SK-N-SH (cell line): ENCODE measurements around the gene POLE3. TPM values are rescaled to one million over a fixed set of nuclear protein-coding genes. Genes with fewer than 3 reads are reported as not detected.

Experiments used
- CTCF ChIA-PET: fragments of 300-600, 350-600 bp; formaldehyde crosslinking; extraction: SDS; loops from one replicate; lab custom pipeline; 2021; lab: Yijun Ruan, JAX
- POLR2A ChIA-PET: fragments of 350-600 bp; sonication (Branson Sonifier 250); formaldehyde crosslinking; extraction: SDS; loops from one replicate; lab custom pipeline; 2020; ENCODE audit warnings: antibody characterized with exemption, inconsistent platforms; lab: Yijun Ruan, JAX
- DNase-seq: peaks from one replicate; pipeline ENCODE4 v3.0.0; 2012
- H2AFZ ChIP-seq: fragments of 200-600 bp; sonication (generic); 2 replicates; pipeline ENCODE4 v1.8.1; 2016; ENCODE audit warnings: antibody characterized with exemption, mild to moderate bottlenecking, low read depth
- H3F3A ChIP-seq: fragments of 200-600 bp; sonication (generic); replicated peaks from 2 replicates; pipeline ENCODE3; 2016; ENCODE audit warnings: antibody characterized with exemption, mild to moderate bottlenecking; ENCODE audit not compliant: insufficient read depth
- H3K27ac ChIP-seq, 2 experiments: fragments of 200-500 bp in 1 of 2; fragments of 200-600 bp in 1 of 2; sonication (Bioruptor generic) in 1 of 2; sonication (generic), shearing (Covaris generic) in 1 of 2; 2 replicates each; pipeline versions ENCODE4 v1.5.1 to v1.6.1; 2014 to 2016; ENCODE audit warnings: low read depth in 2 of 2, inconsistent platforms in 1 of 2, low read length in 1 of 2, mild to moderate bottlenecking in 1 of 2, mixed read lengths in 1 of 2
- H3K27me3 ChIP-seq: fragments of 200-600 bp; sonication (generic), shearing (Covaris generic); 2 replicates; pipeline ENCODE4 v1.6.1; 2016; ENCODE audit warnings: mixed run types; ENCODE audit not compliant: insufficient read depth
- H3K36me3 ChIP-seq, 2 experiments: fragments of 200-500 bp in 1 of 2; fragments of 200-600 bp in 1 of 2; sonication (Bioruptor generic) in 1 of 2; sonication (generic) in 1 of 2; replicated peaks in 1 of 2; 2 replicates each; pipeline versions ENCODE3 to v1.5.1; 2014 to 2016; ENCODE audit warnings: low read length in 1 of 2, mild to moderate bottlenecking in 1 of 2; ENCODE audit not compliant: insufficient read depth in 2 of 2, control insufficient read depth in 1 of 2
- H3K4me1 ChIP-seq, 2 experiments: fragments of 200-500 bp in 1 of 2; fragments of 200-600 bp in 1 of 2; sonication (Bioruptor generic) in 1 of 2; sonication (generic), shearing (Covaris generic) in 1 of 2; 2 replicates each; pipeline versions ENCODE4 v1.5.1 to v1.6.1; 2014 to 2016; ENCODE audit warnings: low read depth in 1 of 2, low read length in 1 of 2, mixed run types in 1 of 2; ENCODE audit not compliant: insufficient read depth in 2 of 2, control insufficient read depth in 1 of 2
- H3K4me2 ChIP-seq: fragments of 200-600 bp; sonication (generic), shearing (Covaris generic); 2 replicates; pipeline ENCODE4 v1.6.1; 2017; ENCODE audit warnings: mixed run types
- H3K4me3 ChIP-seq, 2 experiments: fragments of 200-500 bp in 1 of 2; fragments of 200-600 bp in 1 of 2; sonication (Bioruptor generic) in 1 of 2; sonication (generic), shearing (Covaris generic) in 1 of 2; 2 replicates each; pipeline versions ENCODE4 v1.5.1 to v1.8.1; 2014 to 2016; ENCODE audit warnings: low read depth in 2 of 2, inconsistent platforms in 1 of 2, low read length in 1 of 2, mild to moderate bottlenecking in 1 of 2, mixed read lengths in 1 of 2, moderate library complexity in 1 of 2
- H3K79me2 ChIP-seq: fragments of 200-600 bp; sonication (generic); 2 replicates; pipeline ENCODE4 v1.8.1; 2017; ENCODE audit warnings: mild to moderate bottlenecking; ENCODE audit not compliant: insufficient read depth
- H3K9ac ChIP-seq: fragments of 200-600 bp; sonication (generic); 2 replicates; pipeline ENCODE4 v1.6.1; 2017; ENCODE audit warnings: mixed run types
- H3K9me2 ChIP-seq: fragments of 200-600 bp; sonication (generic); 2 replicates; pipeline ENCODE4 v1.6.1; 2017; ENCODE audit warnings: mixed run types
- H3K9me3 ChIP-seq: fragments of 200-600 bp; sonication (generic); 2 replicates; pipeline ENCODE4 v1.6.1; 2017; ENCODE audit warnings: mixed run types, mild to moderate bottlenecking, moderate library complexity
- H4K20me1 ChIP-seq: fragments of 200-600 bp; sonication (generic); 2 replicates; pipeline ENCODE4 v1.6.1; 2017; ENCODE audit warnings: mild to moderate bottlenecking, mixed run types; ENCODE audit not compliant: insufficient read depth
- ELF1 ChIP-seq: IDR thresholded peaks from 2 replicates; pipeline ENCODE4 v1.4.0; 2012
- EP300 ChIP-seq, 2 experiments: IDR thresholded peaks; 2 replicates each; pipeline versions ENCODE4 v1.4.0 to v1.6.1; 2012; ENCODE audit warnings: borderline replicate concordance in 1 of 2, low read depth in 1 of 2, low read length in 1 of 2
- FOXM1 ChIP-seq: IDR thresholded peaks from 2 replicates; pipeline ENCODE4 v1.4.0; 2012; ENCODE audit warnings: low read depth, mild to moderate bottlenecking
- GABPA ChIP-seq: IDR thresholded peaks from 2 replicates; pipeline ENCODE4 v1.4.0; 2012; ENCODE audit warnings: low read depth, mild to moderate bottlenecking
- NRF1 ChIP-seq: IDR thresholded peaks from 2 replicates; pipeline ENCODE4 v1.6.1; 2012; ENCODE audit warnings: low read depth, mild to moderate bottlenecking, low read length
- POLR2AphosphoS5 ChIP-seq: IDR thresholded peaks from 2 replicates; pipeline ENCODE4 v1.6.1; 2012; ENCODE audit warnings: low read depth, low read length
- RCOR1 ChIP-seq: fragments of 150-350 bp; IDR thresholded peaks from 2 replicates; pipeline ENCODE4 v1.6.1; 2017; ENCODE audit warnings: antibody characterized with exemption, low read length
- RXRA ChIP-seq: IDR thresholded peaks from 2 replicates; pipeline ENCODE4 v1.4.0; 2012; ENCODE audit warnings: low read depth, mild to moderate bottlenecking, borderline replicate concordance
- TAF1 ChIP-seq: IDR thresholded peaks from 2 replicates; pipeline ENCODE4 v1.6.1; 2012; ENCODE audit warnings: low read depth, mild to moderate bottlenecking, low read length, moderate library complexity, borderline replicate concordance
- YY1 ChIP-seq: IDR thresholded peaks from 2 replicates; pipeline ENCODE4 v1.4.0; 2012; ENCODE audit warnings: low read depth, mild to moderate bottlenecking
- WGBS: methylation state at CpG from one replicate; pipeline ENCODE4 v1.1.6; 2017; ENCODE audit warnings: low lambda C conversion rate; 5-methylcytosine and 5-hydroxymethylcytosine counted together
- polyA plus RNA-seq, 3 experiments: library from polyadenylated mRNA; depleted of rRNA; stranded (reverse); fragments of >200 nt; gene quantifications; 2 replicates each; pipeline ENCODE4 v1.2.3, GENCODE V29; 2012
- TF ChIP-seq, protein P1 (sequence below): fragments of 150-350 bp; IDR thresholded peaks from 2 replicates; pipeline ENCODE4 v1.6.1; 2017; ENCODE audit warnings: antibody characterized with exemption, low read length, low read depth, borderline replicate concordance
- TF ChIP-seq, protein P2 (sequence below): IDR thresholded peaks from 2 replicates; pipeline ENCODE4 v1.4.0; 2012; ENCODE audit warnings: low read depth, borderline replicate concordance
- TF ChIP-seq, protein P3 (sequence below): fragments of 200-600 bp; sonication (generic); IDR thresholded peaks from 2 replicates; pipeline ENCODE4 v1.6.1; 2017; ENCODE audit warnings: antibody characterized with exemption, mild to moderate bottlenecking, moderate library complexity
- TF ChIP-seq, protein P4 (sequence below): fragments of 150-350 bp; IDR thresholded peaks from 2 replicates; pipeline ENCODE4 v1.6.1; 2016; ENCODE audit warnings: mild to moderate bottlenecking, low read depth, low read length

POLE3 gene
- polyA plus RNA-seq, 1 of the 3 experiments (the other 2 are of a cell fraction) = 40.1 TPM

DNA sequence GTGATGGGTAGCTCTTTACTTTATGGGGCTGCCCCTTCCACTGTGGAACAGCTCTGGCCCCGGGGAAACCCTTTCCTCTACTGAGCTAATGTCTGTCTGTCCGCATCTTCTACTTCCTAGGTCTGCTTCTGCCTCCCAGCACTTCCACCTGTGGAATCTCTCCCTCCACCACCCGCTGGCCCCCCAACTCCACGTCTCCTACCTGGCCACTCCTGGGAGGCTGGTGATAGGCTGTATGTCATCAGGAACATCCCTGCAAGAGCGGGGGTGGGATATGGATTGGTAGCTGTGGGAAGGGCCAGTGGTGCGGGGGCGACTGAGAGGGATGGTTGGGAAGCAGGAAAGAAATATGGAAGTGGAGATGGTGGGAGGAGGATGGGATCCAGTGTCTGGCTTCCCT lies 18.6 kb downstream of the POLE3 start:
- ChIA-PET CTCF (interaction anchor here (1.0 kb wide), 2 partner anchors 9 to 83 kb away, joined by 3 to 4 read pairs; partner anchors contain the start of gene ALAD), POLR2A (no interaction called here)
- H2AFZ ChIP-seq = no peak overlapping the region
- TF ChIP-seq EP300 (IDR thresholded peaks at IDR 0.05; ENCODE audit: borderline replicate concordance in 1 of 2, low read depth in 1 of 2, low read length in 1 of 2) (no peak), RXRA (no peak), TAF1 (no peak), ELF1 (no peak), GABPA (no peak), NRF1 (no peak), POLR2AphosphoS5 (no peak), RCOR1 (no peak), FOXM1 (no peak), YY1 (no peak)
- TF ChIP-seq, protein P1, sequence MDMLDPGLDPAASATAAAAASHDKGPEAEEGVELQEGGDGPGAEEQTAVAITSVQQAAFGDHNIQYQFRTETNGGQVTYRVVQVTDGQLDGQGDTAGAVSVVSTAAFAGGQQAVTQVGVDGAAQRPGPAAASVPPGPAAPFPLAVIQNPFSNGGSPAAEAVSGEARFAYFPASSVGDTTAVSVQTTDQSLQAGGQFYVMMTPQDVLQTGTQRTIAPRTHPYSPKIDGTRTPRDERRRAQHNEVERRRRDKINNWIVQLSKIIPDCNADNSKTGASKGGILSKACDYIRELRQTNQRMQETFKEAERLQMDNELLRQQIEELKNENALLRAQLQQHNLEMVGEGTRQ = no peak
- TF ChIP-seq, protein P2, sequence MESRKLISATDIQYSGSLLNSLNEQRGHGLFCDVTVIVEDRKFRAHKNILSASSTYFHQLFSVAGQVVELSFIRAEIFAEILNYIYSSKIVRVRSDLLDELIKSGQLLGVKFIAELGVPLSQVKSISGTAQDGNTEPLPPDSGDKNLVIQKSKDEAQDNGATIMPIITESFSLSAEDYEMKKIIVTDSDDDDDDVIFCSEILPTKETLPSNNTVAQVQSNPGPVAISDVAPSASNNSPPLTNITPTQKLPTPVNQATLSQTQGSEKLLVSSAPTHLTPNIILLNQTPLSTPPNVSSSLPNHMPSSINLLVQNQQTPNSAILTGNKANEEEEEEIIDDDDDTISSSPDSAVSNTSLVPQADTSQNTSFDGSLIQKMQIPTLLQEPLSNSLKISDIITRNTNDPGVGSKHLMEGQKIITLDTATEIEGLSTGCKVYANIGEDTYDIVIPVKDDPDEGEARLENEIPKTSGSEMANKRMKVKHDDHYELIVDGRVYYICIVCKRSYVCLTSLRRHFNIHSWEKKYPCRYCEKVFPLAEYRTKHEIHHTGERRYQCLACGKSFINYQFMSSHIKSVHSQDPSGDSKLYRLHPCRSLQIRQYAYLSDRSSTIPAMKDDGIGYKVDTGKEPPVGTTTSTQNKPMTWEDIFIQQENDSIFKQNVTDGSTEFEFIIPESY = no peak
- TF ChIP-seq, protein P3, sequence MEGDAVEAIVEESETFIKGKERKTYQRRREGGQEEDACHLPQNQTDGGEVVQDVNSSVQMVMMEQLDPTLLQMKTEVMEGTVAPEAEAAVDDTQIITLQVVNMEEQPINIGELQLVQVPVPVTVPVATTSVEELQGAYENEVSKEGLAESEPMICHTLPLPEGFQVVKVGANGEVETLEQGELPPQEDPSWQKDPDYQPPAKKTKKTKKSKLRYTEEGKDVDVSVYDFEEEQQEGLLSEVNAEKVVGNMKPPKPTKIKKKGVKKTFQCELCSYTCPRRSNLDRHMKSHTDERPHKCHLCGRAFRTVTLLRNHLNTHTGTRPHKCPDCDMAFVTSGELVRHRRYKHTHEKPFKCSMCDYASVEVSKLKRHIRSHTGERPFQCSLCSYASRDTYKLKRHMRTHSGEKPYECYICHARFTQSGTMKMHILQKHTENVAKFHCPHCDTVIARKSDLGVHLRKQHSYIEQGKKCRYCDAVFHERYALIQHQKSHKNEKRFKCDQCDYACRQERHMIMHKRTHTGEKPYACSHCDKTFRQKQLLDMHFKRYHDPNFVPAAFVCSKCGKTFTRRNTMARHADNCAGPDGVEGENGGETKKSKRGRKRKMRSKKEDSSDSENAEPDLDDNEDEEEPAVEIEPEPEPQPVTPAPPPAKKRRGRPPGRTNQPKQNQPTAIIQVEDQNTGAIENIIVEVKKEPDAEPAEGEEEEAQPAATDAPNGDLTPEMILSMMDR = no peak
- TF ChIP-seq, protein P4, sequence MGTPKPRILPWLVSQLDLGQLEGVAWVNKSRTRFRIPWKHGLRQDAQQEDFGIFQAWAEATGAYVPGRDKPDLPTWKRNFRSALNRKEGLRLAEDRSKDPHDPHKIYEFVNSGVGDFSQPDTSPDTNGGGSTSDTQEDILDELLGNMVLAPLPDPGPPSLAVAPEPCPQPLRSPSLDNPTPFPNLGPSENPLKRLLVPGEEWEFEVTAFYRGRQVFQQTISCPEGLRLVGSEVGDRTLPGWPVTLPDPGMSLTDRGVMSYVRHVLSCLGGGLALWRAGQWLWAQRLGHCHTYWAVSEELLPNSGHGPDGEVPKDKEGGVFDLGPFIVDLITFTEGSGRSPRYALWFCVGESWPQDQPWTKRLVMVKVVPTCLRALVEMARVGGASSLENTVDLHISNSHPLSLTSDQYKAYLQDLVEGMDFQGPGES = no peak
- 95% methylated on average over 7 of the region's 7 CpGs for WGBS
- no peak overlapping the region for H3K9ac ChIP-seq
- H3K9me2 ChIP-seq = no peaks in the 10 kb centered on the region
- no peak for DNase-seq
- no peaks in the 10 kb centered on the region for H3K4me1 ChIP-seq
- H3K36me3 ChIP-seq = peaks cover 4 to 18% of the 10 kb centered on the region in 2 experiments
- no peaks in the 10 kb centered on the region for H3F3A ChIP-seq
- H3K27me3 ChIP-seq = no peaks in the 10 kb centered on the region
- H3K4me2 ChIP-seq = no peak overlapping the region
- H4K20me1 ChIP-seq = no peaks in the 10 kb centered on the region
- H3K27ac ChIP-seq = no peak overlapping the region
- no peaks in the 10 kb centered on the region for H3K9me3 ChIP-seq
- H3K79me2 ChIP-seq = no peaks in the 10 kb centered on the region
- H3K4me3 ChIP-seq = no peak overlapping the region
